ENCODE data around the gene OTUB2. TPM values are rescaled to one million over a fixed set of nuclear protein-coding genes. Genes with fewer than 3 reads are reported as not detected.

Gene OTUB2
- total and polyA plus RNA-seq, 2 of the 8 experiments (the other 6 are each of a cell fraction or from before 2014, with no cell fraction given): 2.2 to 4.2 TPM

- H4K5ac ChIP-seq (ENCODE audit: insufficient read length, low read depth, low read length): no peak overlapping the region
- H4K20me1 ChIP-seq (replicated peaks in 1 of 2; ENCODE audit: control insufficient read depth in 1 of 2, insufficient read depth in 2 of 2, low read length in 2 of 2): peaks cover 2 to 7% of the 10 kb centered on the region in 2 experiments
- FAIRE-seq: no peak
- no peak overlapping the region for H4K8ac ChIP-seq (ENCODE audit: extremely low read depth, insufficient read depth, low read length)
- H2BK20ac ChIP-seq (ENCODE audit: low read length): no peak overlapping the region
- H2BK5ac ChIP-seq (ENCODE audit: low read depth, low read length): no peak overlapping the region
- peaks cover 0 to 4% (median 0%) of the 10 kb centered on the region in 4 experiments; a peak in 2 of 8 replicates for H3K36me3 ChIP-seq (ENCODE audit: control insufficient read depth in 2 of 4, insufficient read depth in 4 of 4, low read length in 3 of 4)
- 85% methylated on average over 5 of the region's 7 CpGs; no CpG with 5 or more reads in 1 of the 2 experiments for WGBS, 2 experiments (ENCODE audit: extremely low coverage in 1 of 2, insufficient coverage in 1 of 2, insufficient read length in 1 of 2, insufficient replicate concordance in 2 of 2, low coverage in 1 of 2, low lambda C conversion rate in 2 of 2, missing lambda C conversion rate in 1 of 2)
- no peaks in the 10 kb centered on the region for H3K79me2 ChIP-seq (ENCODE audit: control insufficient read depth in 1 of 2, insufficient read depth in 2 of 2, low read length in 2 of 2)
- no peak overlapping the region for H3K4me3 ChIP-seq (ENCODE audit: extremely low read depth in 1 of 4, insufficient read depth in 2 of 4, low read depth in 3 of 4, low read length in 4 of 4)
- H3K27me3 ChIP-seq (replicated peaks in 1 of 4; ENCODE audit: control insufficient read depth in 3 of 4, extremely low read depth in 1 of 4, insufficient read depth in 3 of 4, low read length in 3 of 4): no peaks in the 10 kb centered on the region
- no peak overlapping the region for H3K14ac ChIP-seq (ENCODE audit: insufficient read length)
- H3K23me2 ChIP-seq (ENCODE audit: low read depth, low read length): no peaks in the 10 kb centered on the region
- H3K4me1 ChIP-seq (replicated peaks in 1 of 4; ENCODE audit: control insufficient read depth in 3 of 4, insufficient read depth in 4 of 4, low read length in 3 of 4): peaks cover 0 to 9% (median 0%) of the 10 kb centered on the region in 4 experiments; a peak in 2 of 7 replicates
- no peak overlapping the region for H2BK15ac ChIP-seq (ENCODE audit: low read length)
- DNase-seq (ENCODE audit: low read depth in 1 of 2, low spot score in 2 of 2): no peak
- no peak overlapping the region for H2BK120ac ChIP-seq (replicated peaks; ENCODE audit: low read depth, low read length)
- H3K23ac ChIP-seq (ENCODE audit: insufficient read length): no peak overlapping the region
- no peak overlapping the region for H3K9ac ChIP-seq (replicated peaks in 1 of 4; ENCODE audit: extremely low read depth in 1 of 4, low read depth in 3 of 4, low read length in 3 of 4)
- no peak overlapping the region for H3K27ac ChIP-seq (ENCODE audit: low read depth, low read length)
- no peak overlapping the region for H3K4ac ChIP-seq (replicated peaks; ENCODE audit: insufficient read length, low read depth, low read length)
- H3K4me2 ChIP-seq (ENCODE audit: insufficient read depth in 1 of 2, low read depth in 2 of 2, low read length in 2 of 2): no peak overlapping the region
- H2AK5ac ChIP-seq (ENCODE audit: low read depth, low read length): no peak overlapping the region
- ChIA-PET CTCF (ENCODE audit: partially characterized antibody) (interaction anchor here (0.6 to 7.2 kb wide), 12 partner anchors 11 to 268 kb away, joined by 3 to 105 read pairs (median 5); partner anchors contain the start of gene IFI27L2), POLR2A (ENCODE audit: partially characterized antibody) (interaction anchor here (0.7 kb wide), 1 partner anchor 11 kb away, joined by 3 read pairs; no protein-coding TSS in a partner anchor)
- no peaks in the 10 kb centered on the region for H3K9me3 ChIP-seq (ENCODE audit: insufficient read depth in 2 of 2, low read depth in 1 of 2, low read length in 1 of 2)
- H3K18ac ChIP-seq (ENCODE audit: extremely low read depth, low read length): no peak overlapping the region
- H3K56ac ChIP-seq (replicated peaks; ENCODE audit: insufficient read length, low read depth, low read length): no peak overlapping the region
- H4K91ac ChIP-seq (replicated peaks; ENCODE audit: insufficient read length, low read length): no peak overlapping the region
- H2BK12ac ChIP-seq (ENCODE audit: low read depth, low read length): no peak overlapping the region
- H3K79me1 ChIP-seq (ENCODE audit: low read depth, low read length): no peaks in the 10 kb centered on the region
- TF ChIP-seq TBP (IDR thresholded peaks at IDR 0.05; ENCODE audit: low read depth, low read length) (no peak), TAF7 (optimal IDR thresholded peaks at IDR 0.05; ENCODE audit: borderline replicate concordance, low read depth, low read length) (no peak)
- H2AFZ ChIP-seq (ENCODE audit: low read length): no peak overlapping the region
Observed at GRCh38 chr14:94038510-94038909, 12.4 kb downstream of the OTUB2 start.

All from H1 (cell line).